Loucy (cell line): Measurements from ENCODE around the gene KCNT1.

ENCODE experiments used
- H2AFZ ChIP-seq: fragments of 200-600 bp; sonication (generic); 2 replicates; pipeline ENCODE4 v1.6.0; 2016; ENCODE audit warnings: antibody characterized with exemption, mild to moderate bottlenecking, low read length, moderate library complexity
- H3F3A ChIP-seq: fragments of 200-600 bp; 2 replicates; pipeline ENCODE4 v1.6.0; 2016; ENCODE audit warnings: antibody characterized with exemption, low read depth, mild to moderate bottlenecking
- H3K27me3 ChIP-seq: fragments of 200-600 bp; sonication (generic); 2 replicates; pipeline ENCODE4 v1.6.1; 2014; ENCODE audit warnings: low read length, mild to moderate bottlenecking; ENCODE audit not compliant: insufficient read depth, poor library complexity, severe bottlenecking
- H3K36me3 ChIP-seq: fragments of 200-600 bp; sonication (generic); 2 replicates; pipeline ENCODE4 v1.6.1; 2016; ENCODE audit warnings: low read length; ENCODE audit not compliant: insufficient read depth
- H3K4me1 ChIP-seq: fragments of 200-600 bp; sonication (generic); 2 replicates; pipeline ENCODE4 v1.5.1; 2014; ENCODE audit warnings: low read length, mild to moderate bottlenecking; ENCODE audit not compliant: insufficient read depth, poor library complexity, severe bottlenecking
- H3K4me2 ChIP-seq: fragments of 200-600 bp; sonication (generic); 2 replicates; pipeline ENCODE4 v1.6.0; 2014; ENCODE audit warnings: antibody characterized with exemption, low read length, low read depth, mild to moderate bottlenecking; ENCODE audit not compliant: poor library complexity, severe bottlenecking
- H3K4me3 ChIP-seq: fragments of 200-600 bp; sonication (generic); 2 replicates; pipeline ENCODE4 v1.5.1; 2014; ENCODE audit warnings: low read length, mild to moderate bottlenecking, mixed read lengths; ENCODE audit not compliant: poor library complexity, severe bottlenecking
- H3K79me2 ChIP-seq: fragments of 200-600 bp; sonication (generic); 2 replicates; pipeline ENCODE4 v1.6.1; 2014; ENCODE audit warnings: low read length; ENCODE audit not compliant: insufficient read depth
- H3K9ac ChIP-seq: fragments of 200-600 bp; sonication (generic); 2 replicates; pipeline ENCODE4 v1.6.0; 2014; ENCODE audit warnings: mild to moderate bottlenecking, low read depth, low read length, moderate library complexity; ENCODE audit not compliant: poor library complexity, severe bottlenecking
- H3K9me2 ChIP-seq: fragments of 200-600 bp; sonication (generic); replicated peaks from 2 replicates; pipeline ENCODE4 v1.6.1; 2016; ENCODE audit warnings: low read depth, low read length, mixed read lengths
- H3K9me3 ChIP-seq: fragments of 200-600 bp; sonication (generic); 2 replicates; pipeline ENCODE4 v1.6.1; 2014; ENCODE audit warnings: mild to moderate bottlenecking, antibody characterized with exemption, low read length, low read depth; ENCODE audit not compliant: insufficient read depth
- H4K20me1 ChIP-seq: fragments of 200-600 bp; sonication (generic); 2 replicates; pipeline ENCODE4 v1.6.0; 2014; ENCODE audit warnings: antibody characterized with exemption, low read length, mild to moderate bottlenecking; ENCODE audit not compliant: insufficient read depth, poor library complexity, severe bottlenecking
- EZH2phosphoT487 ChIP-seq: fragments of 200-600 bp; IDR thresholded peaks from 2 replicates; pipeline ENCODE4 v1.6.1; 2018; ENCODE audit warnings: antibody characterized with exemption, mild to moderate bottlenecking, moderate library complexity, borderline replicate concordance
- TF ChIP-seq, protein P1 (sequence below): fragments of 200-600 bp; sonication (generic); conservative IDR thresholded peaks from 2 replicates; pipeline ENCODE4 v1.5.1; 2014; ENCODE audit warnings: mild to moderate bottlenecking, antibody characterized with exemption, low read length

KCNT1 gene

DNA sequence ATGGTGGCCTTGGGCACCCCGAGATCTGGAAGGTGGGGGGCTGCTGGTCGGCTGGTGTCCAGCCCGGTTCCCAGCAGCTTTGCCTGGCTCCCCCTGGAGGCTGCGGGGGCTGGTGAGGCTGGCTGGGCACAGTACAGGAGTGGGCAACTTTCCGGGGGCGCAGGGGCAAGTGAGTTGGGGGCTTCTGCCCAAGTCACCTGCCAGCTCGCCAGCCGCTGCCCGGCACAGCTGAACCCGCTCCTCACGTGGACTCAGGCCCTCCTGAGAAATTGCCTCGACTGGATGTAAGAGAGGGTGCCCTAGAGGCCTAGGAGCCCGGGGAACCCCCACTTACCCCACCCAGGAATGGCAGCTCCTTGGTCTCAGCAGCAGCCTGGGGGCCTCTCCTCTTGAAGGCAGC lies 15.4 kb downstream of the KCNT1 start:
- H3K9me2 ChIP-seq = no peaks in the 10 kb centered on the region
- H3K27me3 ChIP-seq = no peaks in the 10 kb centered on the region
- H3K4me2 ChIP-seq = no peak overlapping the region

GRCh38 chr9:135718616-135719015 lies 16.6 kb downstream of the KCNT1 start:
- Histone ChIP-seq H3F3A (no peaks in the 10 kb centered on the region), H3K4me1 (no peaks in the 10 kb centered on the region), H3K9ac (no peak overlapping the region), H3K27me3 (no peaks in the 10 kb centered on the region), H3K79me2 (no peaks in the 10 kb centered on the region), H3K4me3 (no peak overlapping the region), H4K20me1 (no peaks in the 10 kb centered on the region), H3K4me2 (no peak overlapping the region), H3K9me2 (no peaks in the 10 kb centered on the region), H3K36me3 (no peaks in the 10 kb centered on the region), H2AFZ (no peak overlapping the region; the same call in 1 of the 2 replicates), H3K9me3 (no peaks in the 10 kb centered on the region; the same call in 1 of the 2 replicates)
- no peak for TF ChIP-seq EZH2phosphoT487
- TF ChIP-seq, protein P1, sequence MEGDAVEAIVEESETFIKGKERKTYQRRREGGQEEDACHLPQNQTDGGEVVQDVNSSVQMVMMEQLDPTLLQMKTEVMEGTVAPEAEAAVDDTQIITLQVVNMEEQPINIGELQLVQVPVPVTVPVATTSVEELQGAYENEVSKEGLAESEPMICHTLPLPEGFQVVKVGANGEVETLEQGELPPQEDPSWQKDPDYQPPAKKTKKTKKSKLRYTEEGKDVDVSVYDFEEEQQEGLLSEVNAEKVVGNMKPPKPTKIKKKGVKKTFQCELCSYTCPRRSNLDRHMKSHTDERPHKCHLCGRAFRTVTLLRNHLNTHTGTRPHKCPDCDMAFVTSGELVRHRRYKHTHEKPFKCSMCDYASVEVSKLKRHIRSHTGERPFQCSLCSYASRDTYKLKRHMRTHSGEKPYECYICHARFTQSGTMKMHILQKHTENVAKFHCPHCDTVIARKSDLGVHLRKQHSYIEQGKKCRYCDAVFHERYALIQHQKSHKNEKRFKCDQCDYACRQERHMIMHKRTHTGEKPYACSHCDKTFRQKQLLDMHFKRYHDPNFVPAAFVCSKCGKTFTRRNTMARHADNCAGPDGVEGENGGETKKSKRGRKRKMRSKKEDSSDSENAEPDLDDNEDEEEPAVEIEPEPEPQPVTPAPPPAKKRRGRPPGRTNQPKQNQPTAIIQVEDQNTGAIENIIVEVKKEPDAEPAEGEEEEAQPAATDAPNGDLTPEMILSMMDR = no peak

More for the DNA sequence above, 15.4 kb downstream of the KCNT1 start:
- TF ChIP-seq, protein P1 = no peak
- no peak for TF ChIP-seq EZH2phosphoT487
- Histone ChIP-seq H4K20me1 (no peaks in the 10 kb centered on the region), H3K9ac (no peak overlapping the region), H3K4me1 (no peaks in the 10 kb centered on the region), H3K9me3 (no peaks in the 10 kb centered on the region; the same call in 1 of the 2 replicates), H3F3A (no peaks in the 10 kb centered on the region), H3K79me2 (no peaks in the 10 kb centered on the region), H3K4me3 (no peak overlapping the region), H3K36me3 (no peaks in the 10 kb centered on the region), H2AFZ (no peak overlapping the region)

- H3K4me2 ChIP-seq = no peak overlapping the region
- no peaks in the 10 kb centered on the region for H3K36me3 ChIP-seq
- H3K9ac ChIP-seq = no peak overlapping the region
- no peaks in the 10 kb centered on the region for H4K20me1 ChIP-seq
- H3K4me3 ChIP-seq = no peak overlapping the region
- no peak overlapping the region for H2AFZ ChIP-seq
- H3K27me3 ChIP-seq = no peaks in the 10 kb centered on the region
- no peaks in the 10 kb centered on the region; the same call in 1 of the 2 replicates for H3K9me3 ChIP-seq
- no peaks in the 10 kb centered on the region for H3F3A ChIP-seq
- H3K79me2 ChIP-seq = no peaks in the 10 kb centered on the region
- no peaks in the 10 kb centered on the region for H3K9me2 ChIP-seq
- TF ChIP-seq EZH2phosphoT487 = no peak
- TF ChIP-seq, protein P1 = no peak
- H3K4me1 ChIP-seq = no peaks in the 10 kb centered on the region
Observed at GRCh38 chr9:135719472-135719871, 17.5 kb downstream of the KCNT1 start.
